GM19324 (cell line): ENCODE measurements around the gene FAM221B.

ENCODE experiments used
- ATAC-seq: cut with Tn5 transposase; IDR thresholded peaks from one replicate; pipeline ENCODE4 v1.9.1; 2021; ENCODE audit warnings: mild to moderate bottlenecking, moderate library complexity; ENCODE audit not compliant: unreplicated experiment, low FRiP score

FAM221B gene

GRCh38 chr9:35792826-35793225 lies 35.7 kb downstream of the FAM221B start:
- no peak for ATAC-seq

- no peak for ATAC-seq
These were observed 36.3 kb downstream of the FAM221B start for GRCh38 chr9:35792024-35792813.

- ATAC-seq: no peak
These were observed 37.1 kb downstream of the FAM221B start, which contains the start of gene NPR2 for GRCh38 chr9:35791297-35791921. NPR2 (plus strand) TSS chr9:35791591; CDS start chr9:35792409, 818 bp downstream.

GRCh38 chr9:35790385-35791296 lies 37.9 kb downstream of the FAM221B start:
- ATAC-seq: no peak

- ATAC-seq: no peak
These were observed 38.5 kb downstream of the FAM221B start for GRCh38 chr9:35790025-35790384.

- no peak for ATAC-seq
These were observed 39.0 kb downstream of the FAM221B start for GRCh38 chr9:35789541-35789940.

GRCh38 chr9:35783418-35783817 lies 45.1 kb downstream of the FAM221B start:
- ATAC-seq: no peak

- ATAC-seq: no peak
These were observed 47.5 kb downstream of the FAM221B start for GRCh38 chr9:35781066-35781465.

- ATAC-seq: no peak
These were observed 50.0 kb downstream of the FAM221B start for GRCh38 chr9:35778496-35778895.

GRCh38 chr9:35776018-35776417 lies 52.5 kb downstream of the FAM221B start:
- no peak for ATAC-seq

- ATAC-seq: no peak
These were observed 53.5 kb downstream of the FAM221B start for GRCh38 chr9:35774907-35775635.

GRCh38 chr9:35771943-35772342 lies 56.6 kb downstream of the FAM221B start:
- ATAC-seq: no peak

GRCh38 chr9:35771534-35771933 lies 57.0 kb downstream of the FAM221B start:
- no peak for ATAC-seq

GRCh38 chr9:35771075-35771433 lies 57.5 kb downstream of the FAM221B start:
- no peak for ATAC-seq

- no peak for ATAC-seq
These were observed 58.8 kb downstream of the FAM221B start for GRCh38 chr9:35769763-35770162.

GRCh38 chr9:35767458-35767857 lies 61.1 kb downstream of the FAM221B start:
- no peak for ATAC-seq

- ATAC-seq: no peak
These were observed 61.5 kb downstream of the FAM221B start for GRCh38 chr9:35766997-35767396.
